GM12892 (cell line): Measurements from ENCODE around the gene SLC4A4.

Experiments used
- POLR2A ChIP-seq: IDR thresholded peaks from 2 replicates; pipeline ENCODE4 v1.6.1; 2011; ENCODE audit warnings: low read depth, low read length, control low read depth
- POLR2AphosphoS5 ChIP-seq: IDR thresholded peaks from 2 replicates; pipeline ENCODE4 v1.6.1; 2011; ENCODE audit warnings: low read depth, low read length, control low read depth

GRCh38 chr4:71429962-71430361, 91.1 kb downstream of the SLC4A4 start:
- no peak for TF ChIP-seq POLR2A
- TF ChIP-seq POLR2AphosphoS5: no peak
